ENCODE data around the gene APOC3. TPM values are rescaled to one million over a fixed set of nuclear protein-coding genes. Genes with fewer than 3 reads are reported as not detected.

Gene APOC3
- total and polyA plus RNA-seq, 2 of the 4 experiments (the other 2 are of a cell fraction): not detected

- ChIA-PET POLR2A (ENCODE audit: unreplicated experiment) (no interaction called here), CTCF (no interaction called here)
- no peak overlapping the region for H3K9ac ChIP-seq (ENCODE audit: low read depth, low read length)
- no TSS peak for BruUV-seq (replicated peaks)
- no peak overlapping the region for H4K8ac ChIP-seq (ENCODE audit: low read depth in 2 of 2, low read length in 2 of 2)
- H3K36me3 ChIP-seq (ENCODE audit: control insufficient read depth, insufficient read depth, low read length): no peaks in the 10 kb centered on the region
- H4K20me1 ChIP-seq (ENCODE audit: insufficient read depth, low read length): no peaks in the 10 kb centered on the region
- DNase-seq: no peak
- dilution Hi-C loops (cut with HindIII; ENCODE audit: low sequenced_read_pairs, unreplicated experiment) (no loop called here), in situ Hi-C loops (cut with MboI; ENCODE audit: low sequenced_read_pairs) (no loop called here), intact Hi-C loops (cut with micrococcal nuclease) (no loop called here)
- H3K9me1 ChIP-seq (ENCODE audit: insufficient read depth, low read length): no peaks in the 10 kb centered on the region
- WGBS, 2 experiments (ENCODE audit: extremely low coverage in 2 of 2, insufficient read length in 1 of 2): no CpG with 5 or more reads among the region's 4 CpGs
- H3K4me1 ChIP-seq (ENCODE audit: control insufficient read depth, insufficient read depth, low read length): peaks cover 3% of the 10 kb centered on the region; the same call in 1 of the 2 replicates
- no peak overlapping the region for H2BK15ac ChIP-seq (ENCODE audit: low read depth, low read length)
- H3K79me1 ChIP-seq (ENCODE audit: low read depth in 1 of 2, low read length in 2 of 2): no peaks in the 10 kb centered on the region
- H3K27ac ChIP-seq (ENCODE audit: insufficient read depth, low read length): no peak overlapping the region
- H3K4me2 ChIP-seq (ENCODE audit: low read depth, low read length): no peak overlapping the region
- H2BK5ac ChIP-seq (ENCODE audit: low read depth, low read length, poor library complexity, severe bottlenecking): no peak overlapping the region
- no peak overlapping the region for H2AK9ac ChIP-seq (replicated peaks; ENCODE audit: low read depth, low read length, poor library complexity)
- ATAC-seq (ENCODE audit: low read depth): no peak
- H2AFZ ChIP-seq (replicated peaks; ENCODE audit: low read length, poor library complexity): no peak overlapping the region
- H3K4me3 ChIP-seq (ENCODE audit: insufficient read depth, low read depth, low read length): no peak overlapping the region
- TF ChIP-seq RCOR1 (IDR thresholded peaks at IDR 0.05; ENCODE audit: insufficient replicate concordance, low read length): no peak
- TF ChIP-seq SMC3 (IDR thresholded peaks at IDR 0.05; ENCODE audit: low read depth, low read length): no peak
- TF ChIP-seq FOS (IDR thresholded peaks at IDR 0.05; ENCODE audit: low read depth, low read length): no peak
- no peak for TF ChIP-seq CEBPB (IDR thresholded peaks at IDR 0.05; ENCODE audit: low read depth, low read length)
- no peak for TF ChIP-seq CHD1 (IDR thresholded peaks at IDR 0.05; ENCODE audit: low read depth, low read length)
- TF ChIP-seq RAD21 (IDR thresholded peaks at IDR 0.05; ENCODE audit: low read length): no peak
- TF ChIP-seq MAZ (IDR thresholded peaks at IDR 0.05; ENCODE audit: borderline replicate concordance, low read depth, low read length): no peak
- TF ChIP-seq RFX5 (IDR thresholded peaks at IDR 0.05; ENCODE audit: low read depth, low read length): no peak
- TF ChIP-seq MXI1 (IDR thresholded peaks at IDR 0.05; ENCODE audit: borderline replicate concordance, low read depth, low read length): no peak
- TF ChIP-seq MAFK (IDR thresholded peaks at IDR 0.05; ENCODE audit: low read depth, low read length): no peak
- H2AK5ac ChIP-seq (ENCODE audit: low read depth, low read length): no peak overlapping the region
- no peak overlapping the region for H3K14ac ChIP-seq (replicated peaks; ENCODE audit: low read depth, low read length)
- no peak overlapping the region for H3K18ac ChIP-seq (ENCODE audit: low read depth, low read length)
- H4K5ac ChIP-seq (ENCODE audit: low read depth, low read length): no peak overlapping the region
- no peak overlapping the region for H2BK20ac ChIP-seq (ENCODE audit: low read depth, low read length)
- H3K4ac ChIP-seq (ENCODE audit: low read depth, low read length): no peak overlapping the region
- no peak overlapping the region for H3K56ac ChIP-seq (ENCODE audit: extremely low read depth, insufficient read depth, low read length)
- no peak overlapping the region for H3K23ac ChIP-seq (ENCODE audit: low read depth, low read length)
- H3K9me3 ChIP-seq (ENCODE audit: control insufficient read depth, insufficient read depth, low read length): peaks cover 3% of the 10 kb centered on the region
- H3K27me3 ChIP-seq (ENCODE audit: control insufficient read depth, insufficient read depth, low read length): peaks cover 4% of the 10 kb centered on the region; the same call in 1 of the 2 replicates
- no peak overlapping the region for H4K91ac ChIP-seq (ENCODE audit: insufficient read depth, low read depth, low read length)
- no peak overlapping the region for H2BK120ac ChIP-seq (ENCODE audit: low read depth, low read length)
Observed at GRCh38 chr11:116812109-116812508, 17.6 kb upstream of the APOC3 start.
